Measurements from ENCODE around the gene POLD3.
A peak's percentile ranks its signal among the peaks of the same experiment; 100 is the strongest.

GRCh38 chr11:74592441-74593362, at the start of gene POLD3:
- TF ChIP-seq CTCF (IDR thresholded peaks at IDR 0.05) (no peak), POLR2A (IDR thresholded peaks at IDR 0.05) (peak in 1 of 2 donors; percentile 69)

All from thyroid gland (tissue), 4 donors.